Hematopoietic multipotent progenitor cell treated with erythropoietin and hydrocortisone succinate and interleukin-3 and kit ligand, for 6 days (in vitro differentiated cells): ENCODE data around the gene SKIC2.
A peak's percentile ranks its signal among the peaks of the same experiment; 100 is the strongest.

Source experiments
- DNase-seq: peaks from one replicate; pipeline ENCODE4 v3.0.0-alpha.2; 2015

The SKIC2 gene

DNA sequence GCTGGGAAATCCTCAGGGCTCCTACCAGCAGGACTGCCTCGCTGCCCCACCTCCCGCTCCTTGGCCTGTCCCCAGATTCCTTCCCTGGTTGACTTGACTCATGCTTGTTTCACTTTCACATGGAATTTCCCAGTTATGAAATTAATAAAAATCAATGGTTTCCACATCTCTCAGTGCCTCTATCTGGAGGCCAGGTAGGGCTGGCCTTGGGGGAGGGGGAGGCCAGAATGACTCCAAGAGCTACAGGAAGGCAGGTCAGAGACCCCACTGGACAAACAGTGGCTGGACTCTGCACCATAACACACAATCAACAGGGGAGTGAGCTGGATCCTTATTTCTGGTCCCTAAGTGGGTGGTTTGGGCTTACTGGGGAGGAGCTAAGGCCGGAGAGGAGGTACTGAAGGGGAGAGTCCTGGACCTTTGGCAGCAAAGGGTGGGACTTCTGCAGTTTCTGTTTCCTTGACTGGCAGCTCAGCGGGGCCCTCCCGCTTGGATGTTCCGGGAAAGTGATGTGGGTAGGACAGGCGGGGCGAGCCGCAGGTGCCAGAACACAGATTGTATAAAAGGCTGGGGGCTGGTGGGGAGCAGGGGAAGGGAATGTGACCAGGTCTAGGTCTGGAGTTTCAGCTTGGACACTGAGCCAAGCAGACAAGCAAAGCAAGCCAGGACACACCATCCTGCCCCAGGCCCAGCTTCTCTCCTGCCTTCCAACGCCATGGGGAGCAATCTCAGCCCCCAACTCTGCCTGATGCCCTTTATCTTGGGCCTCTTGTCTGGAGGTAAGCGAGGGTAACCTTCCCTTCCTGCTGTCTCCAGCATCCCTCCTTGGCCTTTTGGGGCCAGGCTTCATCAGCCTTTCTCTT is 13.2 kb upstream of the SKIC2 start, which contains the start of gene CFB:
Gene CFB (plus strand): TSS at position 589 of the 863 bp plus-strand sequence. CDS start 127 bp downstream, at position 716.
- DNase-seq, result no peak

DNA sequence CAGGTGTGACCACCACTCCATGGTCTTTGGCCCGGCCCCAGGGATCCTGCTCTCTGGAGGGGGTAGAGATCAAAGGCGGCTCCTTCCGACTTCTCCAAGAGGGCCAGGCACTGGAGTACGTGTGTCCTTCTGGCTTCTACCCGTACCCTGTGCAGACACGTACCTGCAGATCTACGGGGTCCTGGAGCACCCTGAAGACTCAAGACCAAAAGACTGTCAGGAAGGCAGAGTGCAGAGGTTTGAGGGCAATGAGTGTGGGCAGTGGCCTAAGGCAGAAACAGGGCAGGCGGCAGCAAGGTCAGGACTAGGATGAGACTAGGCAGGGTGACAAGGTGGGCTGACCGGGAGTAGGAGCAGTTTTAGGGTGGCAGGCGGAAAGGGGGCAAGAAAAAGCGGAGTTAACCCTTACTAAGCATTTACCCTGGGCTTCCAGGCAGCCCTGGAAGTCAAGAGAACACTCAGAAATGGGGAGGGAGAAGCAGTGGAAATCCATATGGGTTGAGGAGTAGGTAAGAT is 12.5 kb upstream of the SKIC2 start:
- DNase-seq, result no peak

DNA sequence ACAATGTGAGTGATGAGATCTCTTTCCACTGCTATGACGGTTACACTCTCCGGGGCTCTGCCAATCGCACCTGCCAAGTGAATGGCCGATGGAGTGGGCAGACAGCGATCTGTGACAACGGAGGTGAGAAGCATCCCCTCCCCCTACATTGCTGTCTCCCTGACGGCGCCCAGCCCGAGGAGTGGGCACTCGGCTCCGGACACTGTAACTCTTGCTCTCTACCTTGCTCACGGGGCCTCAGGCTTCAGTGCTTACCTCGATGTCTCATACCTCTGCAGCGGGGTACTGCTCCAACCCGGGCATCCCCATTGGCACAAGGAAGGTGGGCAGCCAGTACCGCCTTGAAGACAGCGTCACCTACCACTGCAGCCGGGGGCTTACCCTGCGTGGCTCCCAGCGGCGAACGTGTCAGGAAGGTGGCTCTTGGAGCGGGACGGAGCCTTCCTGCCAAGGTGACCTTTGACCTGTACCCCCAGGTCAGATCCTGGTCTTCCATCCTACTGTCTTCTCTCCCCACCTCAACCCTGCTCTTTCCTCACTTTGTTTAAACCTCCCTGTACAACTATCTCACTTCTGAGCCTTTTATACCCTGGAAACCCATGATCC is 11.8 kb upstream of the SKIC2 start:
- no peak for DNase-seq

DNA sequence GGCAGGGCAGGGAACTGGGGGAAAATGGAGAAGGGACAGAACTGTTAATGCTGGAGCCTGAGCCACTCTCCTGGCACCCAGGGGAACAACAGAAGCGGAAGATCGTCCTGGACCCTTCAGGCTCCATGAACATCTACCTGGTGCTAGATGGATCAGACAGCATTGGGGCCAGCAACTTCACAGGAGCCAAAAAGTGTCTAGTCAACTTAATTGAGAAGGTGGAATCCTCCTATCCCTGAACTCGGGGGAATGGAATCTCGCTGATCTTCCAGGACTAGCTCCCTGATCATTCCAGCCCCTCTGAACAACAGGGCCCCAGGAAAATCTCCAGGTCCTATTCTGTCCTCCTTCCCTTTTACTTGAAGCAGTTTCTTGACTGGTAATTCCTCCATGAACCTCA is 11.1 kb upstream of the SKIC2 start:
- DNase-seq, result no peak

DNA sequence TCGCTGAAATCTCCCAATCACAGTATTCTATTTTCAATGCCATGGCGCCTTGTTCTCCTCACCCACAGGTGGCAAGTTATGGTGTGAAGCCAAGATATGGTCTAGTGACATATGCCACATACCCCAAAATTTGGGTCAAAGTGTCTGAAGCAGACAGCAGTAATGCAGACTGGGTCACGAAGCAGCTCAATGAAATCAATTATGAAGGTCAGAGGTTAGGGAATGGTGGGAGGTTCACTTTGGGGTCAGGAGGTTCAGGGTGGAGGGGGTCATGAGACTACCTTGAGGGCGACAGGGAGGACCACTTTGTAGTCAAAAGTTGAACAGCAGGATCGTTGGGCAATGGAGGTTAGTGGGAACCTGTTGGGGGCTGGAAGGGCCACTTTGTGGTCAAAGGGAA is 10.7 kb upstream of the SKIC2 start:
- no peak for DNase-seq

DNA sequence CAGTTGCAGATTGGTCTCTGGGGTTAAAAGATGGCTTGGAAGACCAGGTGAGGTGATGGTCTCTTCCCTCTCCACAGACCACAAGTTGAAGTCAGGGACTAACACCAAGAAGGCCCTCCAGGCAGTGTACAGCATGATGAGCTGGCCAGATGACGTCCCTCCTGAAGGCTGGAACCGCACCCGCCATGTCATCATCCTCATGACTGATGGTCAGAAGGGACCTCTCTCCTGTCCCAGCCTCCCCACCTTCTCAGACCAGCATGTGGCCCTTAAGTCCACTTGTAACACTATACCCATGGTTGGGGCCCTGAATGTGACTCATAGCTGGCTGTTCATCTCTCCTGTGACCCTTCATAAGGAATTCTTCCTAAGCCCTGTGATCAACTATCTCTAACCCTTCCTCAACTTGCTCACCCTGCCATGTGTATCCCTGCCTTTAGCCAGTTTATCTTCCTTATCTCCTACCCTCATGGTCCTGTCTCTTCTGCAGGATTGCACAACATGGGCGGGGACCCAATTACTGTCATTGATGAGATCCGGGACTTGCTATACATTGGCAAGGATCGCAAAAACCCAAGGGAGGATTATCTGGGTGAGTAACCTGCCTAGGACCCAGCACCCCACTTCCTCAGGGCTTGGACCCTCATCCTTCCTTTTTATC is 10.1 kb upstream of the SKIC2 start:
- DNase-seq, result peak; percentile 38

DNA sequence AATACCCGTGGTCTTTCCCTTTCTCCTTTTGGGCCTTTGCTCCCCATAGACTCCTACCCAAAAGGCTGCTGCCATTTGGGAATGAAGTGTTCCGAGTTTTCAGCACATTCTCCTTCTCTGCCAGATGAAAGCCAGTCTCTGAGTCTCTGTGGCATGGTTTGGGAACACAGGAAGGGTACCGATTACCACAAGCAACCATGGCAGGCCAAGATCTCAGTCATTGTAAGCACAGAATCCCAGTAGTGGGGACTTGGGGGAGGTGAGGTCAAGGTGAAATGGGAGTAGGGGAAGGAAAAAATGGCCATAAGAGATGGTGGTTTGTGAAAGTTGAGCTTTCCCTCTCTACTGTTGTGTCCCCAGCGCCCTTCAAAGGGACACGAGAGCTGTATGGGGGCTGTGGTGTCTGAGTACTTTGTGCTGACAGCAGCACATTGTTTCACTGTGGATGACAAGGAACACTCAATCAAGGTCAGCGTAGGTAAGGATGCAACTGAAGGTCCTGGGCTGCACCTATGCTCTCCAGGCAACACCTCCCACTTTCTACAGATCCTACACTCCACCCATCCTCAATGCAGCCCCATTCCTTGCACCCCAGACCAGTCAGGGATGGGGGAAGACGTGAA is 8.9 kb upstream of the SKIC2 start:
- no peak for DNase-seq

DNA sequence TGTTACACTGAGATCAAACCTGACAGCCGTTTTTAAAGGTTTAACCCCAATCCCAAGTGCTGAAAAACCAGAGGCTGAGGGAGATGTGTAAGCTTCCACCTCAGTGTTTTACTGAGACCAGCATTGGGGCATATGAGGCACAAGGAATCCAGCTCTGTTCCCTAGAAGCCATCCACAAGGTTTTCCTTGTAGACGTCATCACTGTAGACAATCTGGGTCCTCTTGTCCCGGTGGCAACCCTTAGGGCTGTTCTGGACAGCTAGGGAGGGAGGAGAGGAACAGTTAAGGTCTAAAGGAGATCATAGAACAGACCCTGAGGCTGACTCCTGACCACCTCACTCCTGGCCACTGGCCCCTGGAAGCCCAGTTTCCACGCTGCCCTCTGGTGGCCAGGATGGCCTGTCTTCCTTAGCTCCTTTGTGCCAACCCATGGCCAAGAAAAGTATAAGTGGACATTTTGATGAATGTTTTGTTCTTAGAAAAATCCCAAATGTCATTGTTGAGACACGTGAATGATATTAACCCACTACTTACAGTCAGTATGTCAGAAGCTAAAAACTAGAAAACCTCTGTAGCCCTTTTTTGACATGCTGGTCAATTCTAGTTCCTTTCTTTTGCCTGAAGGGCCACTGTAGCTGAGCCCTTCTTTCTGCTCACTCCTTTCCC is 6.7 kb upstream of the SKIC2 start:
- peak; percentile 76 for DNase-seq

DNA sequence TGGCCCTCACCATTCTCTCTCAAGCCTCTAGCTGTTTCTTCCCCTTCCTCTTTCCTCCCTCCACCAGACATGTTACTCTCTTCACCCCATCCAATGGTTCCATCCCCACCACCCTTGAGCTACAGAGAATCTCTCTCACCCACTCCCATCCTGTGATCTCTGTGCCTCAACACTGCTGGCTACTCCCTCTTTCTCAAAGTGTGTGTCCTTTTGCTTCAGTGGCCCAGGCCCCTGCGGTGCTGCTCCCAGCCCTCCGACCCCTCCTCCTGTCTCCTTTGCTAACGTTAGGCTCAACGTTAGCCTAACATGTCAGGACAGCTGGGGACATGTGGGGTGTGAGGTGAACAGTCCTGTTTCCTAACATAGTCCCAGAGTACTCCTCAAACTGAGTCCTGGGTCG is 6.1 kb upstream of the SKIC2 start:
- DNase-seq, result no peak

DNA sequence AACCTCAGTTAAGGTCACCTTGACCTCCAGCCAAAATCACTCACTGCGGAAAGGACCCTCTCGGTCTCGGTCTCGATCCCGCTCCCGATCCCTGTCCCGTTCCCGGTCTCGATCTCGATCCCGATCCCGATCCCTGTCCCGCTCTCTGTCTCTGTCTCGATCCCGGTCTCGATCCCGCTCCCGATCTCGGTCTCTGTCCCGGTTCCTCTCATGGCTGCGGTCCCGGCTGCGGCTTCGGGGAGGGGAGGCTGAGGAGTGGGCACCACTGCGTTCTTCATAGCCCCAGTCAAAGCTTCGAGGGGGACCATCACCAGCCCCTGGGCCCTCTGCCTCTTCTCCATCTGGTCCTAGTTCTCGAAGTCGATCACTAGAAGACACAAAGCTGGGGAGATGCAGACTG is 4.5 kb upstream of the SKIC2 start:
- no peak for DNase-seq

DNA sequence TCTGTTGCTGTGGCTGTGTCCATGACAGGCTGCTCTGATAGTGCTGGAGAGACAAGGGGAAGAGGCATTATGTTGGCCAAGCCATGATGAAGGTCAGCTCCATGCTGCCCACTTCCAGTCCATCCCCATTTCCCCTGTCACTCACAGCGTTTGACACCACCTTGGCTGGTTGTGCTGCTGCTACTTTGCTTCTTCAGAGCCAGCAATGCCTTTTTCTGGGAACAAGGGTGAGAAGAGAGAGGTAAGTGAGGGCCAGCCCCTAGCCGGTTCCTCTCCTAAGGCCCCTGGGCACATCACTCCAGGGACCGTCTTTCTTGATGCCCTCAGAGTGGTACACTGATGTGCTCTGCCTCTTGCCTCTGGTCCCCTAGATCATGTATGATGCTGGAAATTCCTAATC is 2.2 kb upstream of the SKIC2 start:
- DNase-seq, result no peak

DNA sequence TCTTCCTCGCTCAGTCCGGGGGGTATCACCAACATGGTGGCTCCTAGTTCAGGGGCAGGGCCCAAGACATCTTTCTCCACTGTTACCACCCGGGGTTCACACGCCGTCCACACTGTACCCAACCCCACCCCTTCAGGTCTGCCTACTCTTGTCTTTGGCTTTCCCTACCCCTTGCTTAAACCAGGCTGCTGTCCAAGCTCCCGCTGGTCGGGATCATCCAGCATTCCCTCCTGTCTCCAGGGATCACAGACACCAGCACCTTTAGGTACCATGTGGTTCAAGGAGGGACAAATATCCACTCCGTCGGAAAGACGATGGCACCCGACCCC is 599 bp upstream of the SKIC2 start:
- DNase-seq, result peak; percentile 25

DNA sequence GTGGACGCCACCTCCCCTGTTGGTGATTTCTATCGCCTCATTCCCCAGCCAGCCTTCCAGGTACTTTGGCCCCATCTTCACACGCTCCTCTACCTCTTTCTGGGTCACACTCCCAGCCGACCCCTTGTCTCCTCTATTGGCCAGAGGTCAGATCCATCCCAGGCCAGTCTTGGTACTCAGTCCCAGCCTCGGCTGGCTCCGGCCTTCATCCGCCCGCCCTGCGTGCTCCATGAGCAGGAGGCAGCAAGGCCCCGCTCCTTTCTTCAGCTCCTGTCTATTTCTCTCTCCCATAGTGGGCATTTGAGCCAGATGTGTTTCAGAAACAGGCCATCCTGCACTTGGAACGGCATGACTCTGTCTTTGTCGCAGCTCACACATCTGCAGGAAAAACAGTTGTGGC is 2.6 kb downstream of the SKIC2 start:
- DNase-seq, result no peak

DNA sequence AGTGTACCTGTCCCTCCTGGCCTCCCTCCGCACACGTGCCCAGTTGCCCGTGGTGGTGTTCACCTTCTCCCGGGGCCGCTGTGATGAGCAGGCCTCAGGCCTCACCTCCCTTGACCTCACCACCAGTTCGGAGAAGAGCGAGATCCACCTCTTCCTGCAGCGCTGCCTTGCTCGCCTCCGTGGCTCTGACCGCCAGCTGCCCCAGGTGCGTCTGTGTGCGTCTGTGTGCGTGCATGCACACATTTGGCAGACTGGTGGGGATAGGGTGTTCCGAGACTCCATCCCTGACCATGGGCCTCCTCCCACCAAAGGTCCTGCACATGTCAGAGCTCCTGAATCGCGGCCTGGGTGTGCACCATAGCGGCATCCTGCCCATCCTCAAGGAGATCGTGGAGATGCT is 4.9 kb downstream of the SKIC2 start:
- no peak for DNase-seq

DNA sequence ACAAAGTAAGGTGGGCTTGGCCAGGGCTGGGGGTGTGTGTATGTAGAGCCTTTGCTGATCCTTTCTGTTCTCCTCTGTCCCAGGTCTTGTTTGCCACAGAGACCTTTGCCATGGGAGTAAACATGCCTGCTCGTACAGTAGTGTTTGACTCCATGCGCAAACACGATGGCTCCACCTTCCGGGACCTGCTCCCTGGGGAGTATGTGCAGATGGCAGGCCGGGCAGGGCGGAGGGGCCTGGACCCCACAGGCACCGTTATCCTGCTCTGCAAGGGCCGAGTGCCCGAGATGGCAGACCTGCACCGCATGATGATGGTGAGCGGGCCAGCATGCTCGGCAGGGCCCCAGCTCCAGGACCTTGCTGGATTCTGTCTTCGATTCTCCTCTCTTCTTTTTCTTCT is 6.7 kb downstream of the SKIC2 start:
- DNase-seq, result no peak

DNA sequence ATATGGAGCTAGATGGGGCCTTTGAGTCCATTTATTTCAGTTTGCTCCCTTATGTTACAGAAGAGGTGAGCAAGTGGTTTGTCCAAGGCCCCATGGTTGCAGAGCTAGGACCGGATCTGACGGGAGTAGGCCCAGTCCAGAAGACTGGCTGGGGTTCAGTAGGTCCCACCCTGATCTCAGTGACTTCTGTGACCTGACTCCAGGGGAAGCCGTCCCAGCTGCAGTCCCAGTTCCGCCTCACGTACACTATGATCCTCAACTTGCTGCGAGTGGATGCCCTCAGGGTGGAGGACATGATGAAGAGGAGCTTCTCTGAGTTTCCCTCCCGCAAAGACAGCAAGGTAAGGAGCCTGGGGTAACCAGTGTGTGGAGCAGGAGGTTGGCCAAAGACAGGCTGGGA is 7.5 kb downstream of the SKIC2 start:
- DNase-seq, result no peak

DNA sequence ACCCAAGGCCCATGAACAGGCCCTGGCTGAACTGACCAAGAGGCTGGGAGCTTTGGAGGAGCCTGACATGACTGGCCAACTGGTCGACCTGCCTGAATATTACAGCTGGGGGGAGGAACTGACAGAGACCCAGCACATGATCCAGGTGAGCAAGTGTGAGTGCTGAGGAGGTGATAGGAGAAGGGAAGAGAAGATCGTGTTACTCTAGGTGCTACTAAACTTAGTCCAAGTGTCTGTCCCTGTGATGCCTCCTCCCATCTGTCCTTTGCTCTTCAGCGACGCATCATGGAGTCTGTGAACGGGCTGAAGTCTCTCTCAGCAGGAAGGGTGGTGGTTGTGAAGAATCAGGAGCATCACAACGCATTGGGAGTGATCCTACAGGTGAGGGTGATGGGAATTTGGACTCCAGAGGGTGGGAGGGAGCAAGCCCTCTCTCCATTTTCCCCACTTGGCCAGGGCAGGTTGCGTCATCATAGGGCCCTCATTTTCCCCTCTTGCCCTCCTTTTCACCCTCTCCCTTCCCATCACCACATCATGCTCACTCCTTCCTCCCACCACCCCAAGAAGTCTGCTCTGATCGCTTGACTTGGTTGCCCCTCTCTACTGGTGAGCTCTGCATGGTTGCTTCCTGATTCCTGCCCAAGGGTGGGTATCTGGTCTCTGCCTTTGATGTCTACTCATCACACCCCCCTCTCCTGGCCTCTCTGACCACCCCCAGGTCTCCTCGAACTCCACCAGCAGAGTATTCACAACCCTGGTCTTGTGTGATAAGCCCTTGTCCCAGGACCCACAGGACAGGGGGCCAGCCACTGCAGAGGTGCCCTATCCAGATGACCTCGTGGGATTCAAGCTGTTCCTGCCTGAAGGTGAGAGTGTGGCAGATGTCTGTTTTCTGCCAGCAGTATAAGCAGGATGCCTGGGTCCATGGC is 8.3 kb downstream of the SKIC2 start:
- peak; percentile 0 for DNase-seq

DNA sequence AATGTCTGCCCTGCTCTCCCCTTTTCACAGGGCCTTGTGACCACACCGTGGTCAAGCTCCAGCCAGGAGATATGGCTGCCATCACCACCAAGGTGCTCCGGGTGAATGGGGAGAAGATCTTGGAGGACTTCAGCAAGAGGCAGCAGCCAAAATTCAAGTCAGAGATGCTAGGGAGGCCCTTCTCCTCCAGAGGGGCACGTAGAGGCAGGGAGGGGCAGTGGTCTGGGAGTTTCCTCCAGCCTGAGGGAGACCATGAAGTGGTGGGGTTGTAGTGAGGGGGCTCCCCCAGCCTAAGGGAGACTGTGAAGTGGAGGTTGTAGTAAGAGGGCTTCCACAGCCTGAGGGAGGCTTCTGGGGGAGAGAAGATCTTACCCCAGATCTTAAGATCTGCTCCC is 8.9 kb downstream of the SKIC2 start:
- peak; percentile 1 for DNase-seq

DNA sequence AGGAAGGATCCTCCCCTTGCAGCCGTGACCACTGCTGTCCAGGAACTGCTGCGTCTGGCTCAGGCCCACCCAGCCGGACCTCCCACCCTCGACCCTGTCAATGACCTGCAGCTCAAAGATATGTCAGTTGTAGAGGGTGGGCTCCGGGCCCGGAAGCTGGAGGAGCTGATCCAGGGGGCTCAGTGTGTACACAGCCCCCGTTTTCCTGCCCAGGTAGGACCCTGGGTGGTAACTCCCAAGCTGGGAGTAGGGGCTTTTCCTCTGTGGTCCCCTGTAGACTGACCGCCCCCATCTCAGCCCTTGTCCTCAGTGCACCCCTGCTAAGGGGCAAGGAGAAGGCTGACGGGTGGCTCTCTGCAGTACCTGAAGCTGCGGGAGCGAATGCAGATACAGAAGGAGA is 9.4 kb downstream of the SKIC2 start:
- peak; percentile 0 for DNase-seq

DNA sequence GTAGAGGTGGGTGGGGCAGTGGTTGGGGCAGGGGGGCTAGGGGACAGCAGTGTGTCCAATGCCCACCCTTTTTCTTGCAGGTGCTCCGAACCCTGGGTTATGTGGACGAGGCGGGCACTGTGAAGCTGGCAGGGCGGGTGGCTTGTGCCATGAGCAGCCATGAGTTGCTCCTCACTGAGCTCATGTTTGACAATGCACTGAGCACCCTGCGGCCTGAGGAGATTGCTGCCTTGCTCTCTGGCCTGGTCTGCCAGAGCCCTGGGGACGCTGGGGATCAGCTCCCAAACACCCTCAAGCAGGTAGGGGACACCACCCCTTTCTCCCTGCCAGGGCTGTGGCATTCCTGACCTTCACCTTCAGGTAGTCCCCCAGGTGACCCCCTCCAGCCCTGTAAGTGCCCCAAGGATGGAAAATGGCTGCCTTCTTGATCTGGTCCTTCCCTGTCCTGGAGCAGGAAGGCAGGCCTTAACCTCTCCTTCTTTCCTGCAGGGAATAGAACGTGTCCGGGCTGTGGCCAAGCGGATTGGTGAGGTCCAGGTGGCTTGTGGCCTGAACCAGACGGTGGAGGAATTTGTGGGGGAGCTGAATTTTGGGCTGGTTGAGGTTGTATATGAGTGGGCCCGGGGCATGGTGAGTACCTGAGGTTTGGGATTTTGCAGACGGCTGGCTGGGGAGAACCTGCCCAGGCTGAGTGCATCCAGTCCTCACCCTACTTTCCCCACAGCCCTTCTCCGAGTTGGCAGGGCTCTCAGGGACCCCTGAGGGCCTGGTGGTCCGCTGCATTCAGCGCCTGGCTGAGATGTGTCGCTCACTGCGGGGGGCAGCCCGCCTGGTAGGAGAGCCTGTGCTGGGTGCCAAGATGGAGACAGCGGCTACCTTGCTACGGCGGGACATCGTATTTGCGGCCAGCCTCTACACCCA is 10.1 kb downstream of the SKIC2 start:
- DNase-seq, result peak; percentile 0
